Measurements from ENCODE around the gene CDC42BPB.
"Not testable (repeated sequence)": the region's sequence is repeated elsewhere in the genome, so short reads cannot be mapped to it uniquely, and the experiment has no call there.

CDC42BPB gene

DNA sequence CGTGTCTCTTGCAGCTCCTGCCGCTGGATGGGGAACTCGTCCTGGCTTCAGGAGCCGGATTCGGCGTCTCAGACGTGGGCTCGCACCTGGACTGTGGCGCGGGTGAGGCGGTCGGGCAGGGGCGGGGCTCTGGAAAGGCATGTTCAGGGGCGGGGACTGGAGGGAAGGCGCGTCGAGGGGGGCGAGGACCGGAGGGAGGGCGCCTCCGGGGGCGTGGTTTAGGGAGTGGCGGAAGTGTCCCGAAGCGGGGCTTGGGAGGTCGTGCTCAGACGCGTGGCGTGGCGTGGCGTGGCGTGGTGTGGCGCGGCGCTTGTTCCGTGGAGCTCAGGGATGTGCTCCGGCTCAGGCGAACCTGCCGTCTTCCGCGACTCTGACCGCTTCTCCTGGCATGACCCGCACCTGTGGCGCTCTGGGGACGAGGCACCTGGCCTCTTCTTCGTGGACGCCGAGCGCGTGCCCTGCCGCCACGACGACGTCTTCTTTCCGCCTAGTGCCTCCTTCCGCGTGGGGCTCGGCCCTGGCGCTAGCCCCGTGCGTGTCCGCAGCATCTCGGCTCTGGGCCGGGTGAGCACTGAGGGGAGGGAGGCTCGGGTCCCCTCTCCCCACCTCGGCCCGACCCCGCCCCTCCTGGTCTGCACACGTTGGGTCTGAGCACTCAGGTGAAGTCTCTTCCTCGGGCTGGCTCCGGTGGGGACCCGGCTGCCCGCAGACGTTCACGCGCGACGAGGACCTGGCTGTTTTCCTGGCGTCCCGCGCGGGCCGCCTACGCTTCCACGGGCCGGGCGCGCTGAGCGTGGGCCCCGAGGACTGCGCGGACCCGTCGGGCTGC lies 128.7 kb downstream of the CDC42BPB start:
- no peaks in the 10 kb centered on the region for H3F3A ChIP-seq (ENCODE audit: insufficient read depth)
- no peaks in the 10 kb centered on the region for H3K36me3 ChIP-seq (ENCODE audit: low read length)
- H3K4me2 ChIP-seq (ENCODE audit: low read depth, low read length, poor library complexity, severe bottlenecking) = no peak overlapping the region
- no peaks in the 10 kb centered on the region for H3K9me3 ChIP-seq (ENCODE audit: insufficient read depth, low read length)
- H3K9ac ChIP-seq (ENCODE audit: low read length) = no peak overlapping the region
- H3K9me2 ChIP-seq (replicated peaks; ENCODE audit: insufficient read depth, low read length) = no peaks in the 10 kb centered on the region
- H3K27ac ChIP-seq (ENCODE audit: low read depth, low read length) = no peak overlapping the region
- H2AFZ ChIP-seq (ENCODE audit: low read depth, low read length, severe bottlenecking) = no peak overlapping the region
- no peaks in the 10 kb centered on the region for H3K79me2 ChIP-seq (ENCODE audit: insufficient read depth, low read length)
- H4K20me1 ChIP-seq (ENCODE audit: low read depth, low read length) = no peaks in the 10 kb centered on the region
- TF ChIP-seq EZH2phosphoT487 (conservative IDR thresholded peaks at IDR 0.05; ENCODE audit: low read length) = no peak
- TF ChIP-seq, protein P1, sequence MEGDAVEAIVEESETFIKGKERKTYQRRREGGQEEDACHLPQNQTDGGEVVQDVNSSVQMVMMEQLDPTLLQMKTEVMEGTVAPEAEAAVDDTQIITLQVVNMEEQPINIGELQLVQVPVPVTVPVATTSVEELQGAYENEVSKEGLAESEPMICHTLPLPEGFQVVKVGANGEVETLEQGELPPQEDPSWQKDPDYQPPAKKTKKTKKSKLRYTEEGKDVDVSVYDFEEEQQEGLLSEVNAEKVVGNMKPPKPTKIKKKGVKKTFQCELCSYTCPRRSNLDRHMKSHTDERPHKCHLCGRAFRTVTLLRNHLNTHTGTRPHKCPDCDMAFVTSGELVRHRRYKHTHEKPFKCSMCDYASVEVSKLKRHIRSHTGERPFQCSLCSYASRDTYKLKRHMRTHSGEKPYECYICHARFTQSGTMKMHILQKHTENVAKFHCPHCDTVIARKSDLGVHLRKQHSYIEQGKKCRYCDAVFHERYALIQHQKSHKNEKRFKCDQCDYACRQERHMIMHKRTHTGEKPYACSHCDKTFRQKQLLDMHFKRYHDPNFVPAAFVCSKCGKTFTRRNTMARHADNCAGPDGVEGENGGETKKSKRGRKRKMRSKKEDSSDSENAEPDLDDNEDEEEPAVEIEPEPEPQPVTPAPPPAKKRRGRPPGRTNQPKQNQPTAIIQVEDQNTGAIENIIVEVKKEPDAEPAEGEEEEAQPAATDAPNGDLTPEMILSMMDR (IDR thresholded peaks at IDR 0.05; ENCODE audit: insufficient read depth, low read length, poor library complexity, severe bottlenecking) = no peak
- no peak overlapping the region for H3K4me3 ChIP-seq (ENCODE audit: insufficient read depth, low read length, poor library complexity, severe bottlenecking)
- H3K27me3 ChIP-seq (ENCODE audit: low read length) = no peaks in the 10 kb centered on the region

DNA sequence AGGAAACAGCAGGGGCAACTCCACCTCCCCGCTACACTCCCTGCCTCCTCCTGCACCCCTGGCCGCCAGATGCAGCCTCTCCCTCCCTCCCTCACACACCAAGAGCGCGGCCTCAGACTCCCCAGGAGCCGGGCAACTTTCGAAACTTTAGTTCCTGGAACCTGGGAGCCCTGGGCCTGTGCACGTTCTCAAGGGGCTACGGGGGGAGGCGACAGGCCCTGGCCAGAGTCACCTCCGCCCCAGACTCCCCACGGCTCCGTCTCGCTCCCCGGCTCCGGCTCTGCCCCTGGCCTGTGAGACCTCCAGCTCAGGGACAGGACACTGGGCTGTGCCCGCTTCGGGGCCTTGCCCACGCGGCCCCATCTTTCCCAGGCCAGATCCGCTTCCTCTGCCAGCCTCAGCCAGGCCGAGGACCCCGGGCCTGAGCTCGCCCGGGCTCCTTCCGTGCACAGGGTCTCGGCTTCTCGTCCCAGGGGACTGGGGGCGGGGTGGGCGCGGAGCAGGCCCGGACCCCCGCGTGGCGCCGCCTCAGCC lies 129.4 kb downstream of the CDC42BPB start:
- Histone ChIP-seq H3K79me2 (ENCODE audit: insufficient read depth, low read length) (no peaks in the 10 kb centered on the region), H2AFZ (ENCODE audit: low read depth, low read length, severe bottlenecking) (no peak overlapping the region), H3K9me3 (ENCODE audit: insufficient read depth, low read length) (no peaks in the 10 kb centered on the region), H4K20me1 (ENCODE audit: low read depth, low read length) (no peaks in the 10 kb centered on the region), H3K27me3 (ENCODE audit: low read length) (no peaks in the 10 kb centered on the region), H3K36me3 (ENCODE audit: low read length) (no peaks in the 10 kb centered on the region), H3K4me3 (ENCODE audit: insufficient read depth, low read length, poor library complexity, severe bottlenecking) (no peak overlapping the region), H3F3A (ENCODE audit: insufficient read depth) (no peaks in the 10 kb centered on the region), H3K27ac (ENCODE audit: low read depth, low read length) (no peak overlapping the region), H3K9ac (ENCODE audit: low read length) (no peak overlapping the region), H3K4me2 (ENCODE audit: low read depth, low read length, poor library complexity, severe bottlenecking) (no peak overlapping the region), H3K9me2 (replicated peaks; ENCODE audit: insufficient read depth, low read length) (no peaks in the 10 kb centered on the region)
- TF ChIP-seq, protein P1 (IDR thresholded peaks at IDR 0.05; ENCODE audit: insufficient read depth, low read length, poor library complexity, severe bottlenecking) = no peak
- TF ChIP-seq EZH2phosphoT487 (conservative IDR thresholded peaks at IDR 0.05; ENCODE audit: low read length) = no peak

DNA sequence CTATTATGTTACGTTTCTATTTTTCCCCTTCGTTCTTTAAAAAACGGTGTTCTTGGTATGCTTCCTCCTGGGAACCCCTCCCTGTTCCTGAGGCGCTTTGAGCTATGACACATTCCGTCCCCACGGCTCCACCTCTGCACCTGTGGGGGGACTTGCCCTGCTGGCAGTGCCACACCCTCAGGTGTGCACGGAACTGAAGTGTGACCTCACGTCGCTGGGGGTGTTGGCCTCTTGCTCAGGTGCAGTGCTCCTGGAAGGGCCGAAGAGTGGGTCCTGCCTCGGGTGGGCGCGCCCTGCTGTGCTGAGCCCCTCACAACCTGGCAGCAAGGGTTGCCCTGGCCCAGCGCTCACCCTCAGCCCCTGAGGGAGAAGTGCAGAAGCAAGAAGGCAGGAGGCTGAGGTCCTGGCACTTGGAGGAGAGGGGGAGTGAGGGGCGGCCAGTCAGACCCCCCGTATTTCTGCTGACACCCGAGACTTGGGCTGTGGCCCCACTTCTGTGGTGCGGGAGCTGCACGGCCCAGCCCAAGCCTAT lies 129.9 kb downstream of the CDC42BPB start:
- no peaks in the 10 kb centered on the region for H3K79me2 ChIP-seq (ENCODE audit: insufficient read depth, low read length)
- H3K27me3 ChIP-seq (ENCODE audit: low read length) = no peaks in the 10 kb centered on the region
- H3F3A ChIP-seq (ENCODE audit: insufficient read depth) = no peaks in the 10 kb centered on the region
- TF ChIP-seq, protein P1 (IDR thresholded peaks at IDR 0.05; ENCODE audit: insufficient read depth, low read length, poor library complexity, severe bottlenecking) = no peak
- H3K4me2 ChIP-seq (ENCODE audit: low read depth, low read length, poor library complexity, severe bottlenecking) = no peak overlapping the region
- no peak overlapping the region for H3K4me3 ChIP-seq (ENCODE audit: insufficient read depth, low read length, poor library complexity, severe bottlenecking)
- H3K36me3 ChIP-seq (ENCODE audit: low read length) = no peaks in the 10 kb centered on the region
- H3K9me2 ChIP-seq (replicated peaks; ENCODE audit: insufficient read depth, low read length) = no peaks in the 10 kb centered on the region
- no peak overlapping the region for H3K27ac ChIP-seq (ENCODE audit: low read depth, low read length)
- no peaks in the 10 kb centered on the region for H3K9me3 ChIP-seq (ENCODE audit: insufficient read depth, low read length)
- no peaks in the 10 kb centered on the region for H4K20me1 ChIP-seq (ENCODE audit: low read depth, low read length)
- no peak overlapping the region for H2AFZ ChIP-seq (ENCODE audit: low read depth, low read length, severe bottlenecking)
- H3K9ac ChIP-seq (ENCODE audit: low read length) = no peak overlapping the region

DNA sequence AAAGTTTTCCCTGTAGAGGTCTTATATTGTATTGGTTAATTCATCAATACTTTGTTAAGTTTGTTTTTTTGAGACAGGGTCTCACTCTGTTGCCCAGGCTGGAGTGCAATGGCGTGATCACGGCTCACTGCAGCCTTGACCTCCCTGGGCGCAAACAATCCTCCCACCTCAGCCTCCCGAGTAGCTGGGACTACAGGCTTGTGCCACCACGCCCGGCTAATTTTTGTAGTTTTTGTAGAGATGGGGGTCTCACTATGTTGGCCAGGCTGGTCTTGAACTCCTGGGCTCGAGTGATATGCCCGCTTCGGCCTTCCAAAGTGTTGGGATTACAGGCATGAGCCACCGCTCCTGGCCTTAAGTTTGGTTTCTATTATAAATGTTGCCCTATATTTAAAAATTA lies 130.5 kb downstream of the CDC42BPB start:
- not testable (repeated sequence) for H2AFZ ChIP-seq (ENCODE audit: low read depth, low read length, severe bottlenecking); H3K4me2 ChIP-seq (ENCODE audit: low read depth, low read length, poor library complexity, severe bottlenecking); H3F3A ChIP-seq (ENCODE audit: insufficient read depth); H3K27me3 ChIP-seq (ENCODE audit: low read length); H3K79me2 ChIP-seq (ENCODE audit: insufficient read depth, low read length); H3K9ac ChIP-seq (ENCODE audit: low read length); H3K9me2 ChIP-seq (replicated peaks; ENCODE audit: insufficient read depth, low read length); H3K27ac ChIP-seq (ENCODE audit: low read depth, low read length); H4K20me1 ChIP-seq (ENCODE audit: low read depth, low read length); H3K36me3 ChIP-seq (ENCODE audit: low read length); H3K4me3 ChIP-seq (ENCODE audit: insufficient read depth, low read length, poor library complexity, severe bottlenecking); H3K9me3 ChIP-seq (ENCODE audit: insufficient read depth, low read length)

Data from SU-DHL-6 (cell line).